NK-92 treated with Interleukin-12 subunit alpha and Interleukin-12 subunit beta, amount 100 ng/mL, for 24 hours (cell line): ENCODE data around the gene PSMD2.
A peak's percentile ranks its signal among the peaks of the same experiment; 100 is the strongest.
"Not testable (repeated sequence)": the region's sequence is repeated elsewhere in the genome, so short reads cannot be mapped to it uniquely, and the experiment has no call there.

Experiments used
- DNase-seq: peaks from one replicate; lab custom pipeline; 2025; lab: John Stamatoyannopoulos, UW

The PSMD2 gene

DNA sequence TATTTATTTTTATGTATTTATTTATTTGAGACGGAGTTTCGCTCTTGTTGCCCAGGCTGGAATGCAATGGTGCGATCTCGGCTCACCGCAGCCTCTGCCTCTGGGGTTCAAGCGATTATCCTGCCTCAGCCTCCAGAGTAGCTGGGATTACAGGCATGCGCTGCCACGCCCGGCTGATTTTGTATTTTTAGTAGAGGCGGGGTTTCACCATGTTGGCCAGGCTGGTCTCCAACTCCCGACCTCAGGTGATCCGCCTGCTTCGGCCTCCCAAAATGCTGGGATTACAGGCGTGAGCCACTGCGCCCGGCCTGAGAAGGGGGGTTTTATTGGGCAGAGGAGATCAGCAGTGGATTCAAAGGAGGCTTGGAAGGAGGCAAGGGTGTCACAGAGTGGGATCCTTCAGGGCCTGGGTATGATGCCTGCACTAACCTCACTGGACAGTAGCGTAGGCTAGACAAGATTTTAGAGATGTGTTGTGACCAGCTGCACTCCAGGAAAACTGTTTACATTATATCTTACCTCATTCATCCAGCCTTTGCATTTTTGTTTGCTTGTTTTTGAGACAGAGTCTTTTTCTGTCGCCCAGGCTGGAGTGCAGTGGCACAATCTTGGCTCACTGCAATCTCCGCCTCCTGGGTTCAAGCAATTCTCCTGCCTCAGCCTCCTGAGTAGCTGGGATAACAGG lies 40.6 kb downstream of the PSMD2 start:
- DNase-seq: not testable (repeated sequence)

DNA sequence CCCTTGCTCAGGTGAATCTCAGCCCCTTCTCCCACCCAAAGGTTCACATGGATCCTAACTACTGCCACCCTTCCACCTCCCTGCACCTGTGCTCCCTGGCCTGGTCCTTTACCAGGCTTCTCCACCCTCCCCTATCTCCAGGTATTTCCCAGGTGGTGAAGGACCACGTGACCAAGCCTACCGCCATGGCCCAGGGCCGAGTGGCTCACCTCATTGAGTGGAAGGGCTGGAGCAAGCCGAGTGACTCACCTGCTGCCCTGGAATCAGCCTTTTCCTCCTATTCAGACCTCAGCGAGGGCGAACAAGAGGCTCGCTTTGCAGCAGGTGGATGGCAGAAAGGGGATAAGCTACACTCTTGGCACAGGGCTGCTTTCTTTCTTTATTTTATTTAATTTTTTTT lies 42.9 kb downstream of the PSMD2 start:
- DNase-seq: no peak

DNA sequence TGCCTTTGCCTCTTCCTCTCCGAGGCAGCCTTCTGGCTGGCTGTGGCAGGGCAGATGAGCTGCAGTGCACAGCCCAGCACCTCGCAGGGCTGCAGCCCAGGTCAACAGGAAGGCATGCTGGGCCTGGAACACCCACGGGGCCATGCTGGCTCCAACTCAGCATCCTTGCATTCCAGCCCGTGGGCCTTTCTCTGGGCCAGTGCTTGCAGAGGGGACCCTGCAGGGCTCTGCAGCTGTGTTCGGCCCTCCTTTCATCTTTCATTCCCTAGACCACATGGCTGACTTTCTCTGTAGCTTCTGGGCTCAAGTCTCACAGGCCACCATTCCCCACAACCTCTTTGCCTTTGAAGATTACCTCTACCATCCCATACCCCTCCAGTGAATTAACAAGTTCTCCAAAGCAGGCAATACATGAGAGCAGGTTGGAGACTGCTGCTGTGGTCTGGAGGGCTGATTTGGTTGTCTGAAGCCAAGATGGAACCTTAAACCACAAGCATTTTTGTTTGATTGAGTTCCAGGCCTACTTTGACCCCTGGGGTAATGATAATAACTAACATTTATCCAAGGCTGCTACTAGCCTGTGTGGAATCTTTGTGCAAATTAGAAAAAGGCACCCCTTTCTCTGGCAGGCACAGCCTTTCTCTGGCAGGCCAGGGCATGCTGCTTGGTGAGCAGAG lies 44.3 kb downstream of the PSMD2 start:
- DNase-seq: no peak

DNA sequence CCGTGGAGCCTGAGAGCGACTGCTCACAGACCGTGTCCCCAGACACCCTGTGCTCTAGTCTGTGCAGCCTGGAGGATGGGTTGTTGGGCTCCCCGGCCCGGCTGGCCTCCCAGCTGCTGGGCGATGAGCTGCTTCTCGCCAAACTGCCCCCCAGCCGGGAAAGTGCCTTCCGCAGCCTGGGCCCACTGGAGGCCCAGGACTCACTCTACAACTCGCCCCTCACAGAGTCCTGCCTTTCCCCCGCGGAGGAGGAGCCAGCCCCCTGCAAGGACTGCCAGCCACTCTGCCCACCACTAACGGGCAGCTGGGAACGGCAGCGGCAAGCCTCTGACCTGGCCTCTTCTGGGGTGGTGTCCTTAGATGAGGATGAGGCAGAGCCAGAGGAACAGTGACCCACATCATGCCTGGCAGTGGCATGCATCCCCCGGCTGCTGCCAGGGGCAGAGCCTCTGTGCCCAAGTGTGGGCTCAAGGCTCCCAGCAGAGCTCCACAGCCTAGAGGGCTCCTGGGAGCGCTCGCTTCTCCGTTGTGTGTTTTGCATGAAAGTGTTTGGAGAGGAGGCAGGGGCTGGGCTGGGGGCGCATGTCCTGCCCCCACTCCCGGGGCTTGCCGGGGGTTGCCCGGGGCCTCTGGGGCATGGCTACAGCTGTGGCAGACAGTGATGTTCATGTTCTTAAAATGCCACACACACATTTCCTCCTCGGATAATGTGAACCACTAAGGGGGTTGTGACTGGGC lies 45.7 kb downstream of the PSMD2 start:
- no peak for DNase-seq

DNA sequence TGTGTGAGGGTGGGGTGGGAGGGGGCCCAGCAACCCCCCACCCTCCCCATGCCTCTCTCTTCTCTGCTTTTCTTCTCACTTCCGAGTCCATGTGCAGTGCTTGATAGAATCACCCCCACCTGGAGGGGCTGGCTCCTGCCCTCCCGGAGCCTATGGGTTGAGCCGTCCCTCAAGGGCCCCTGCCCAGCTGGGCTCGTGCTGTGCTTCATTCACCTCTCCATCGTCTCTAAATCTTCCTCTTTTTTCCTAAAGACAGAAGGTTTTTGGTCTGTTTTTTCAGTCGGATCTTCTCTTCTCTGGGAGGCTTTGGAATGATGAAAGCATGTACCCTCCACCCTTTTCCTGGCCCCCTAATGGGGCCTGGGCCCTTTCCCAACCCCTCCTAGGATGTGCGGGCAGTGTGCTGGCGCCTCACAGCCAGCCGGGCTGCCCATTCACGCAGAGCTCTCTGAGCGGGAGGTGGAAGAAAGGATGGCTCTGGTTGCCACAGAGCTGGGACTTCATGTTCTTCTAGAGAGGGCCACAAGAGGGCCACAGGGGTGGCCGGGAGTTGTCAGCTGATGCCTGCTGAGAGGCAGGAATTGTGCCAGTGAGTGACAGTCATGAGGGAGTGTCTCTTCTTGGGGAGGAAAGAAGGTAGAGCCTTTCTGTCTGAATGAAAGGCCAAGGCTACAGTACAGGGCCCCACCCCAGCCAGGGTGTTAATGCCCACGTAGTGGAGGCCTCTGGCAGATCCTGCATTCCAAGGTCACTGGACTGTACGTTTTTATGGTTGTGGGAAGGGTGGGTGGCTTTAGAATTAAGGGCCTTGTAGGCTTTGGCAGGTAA lies 46.5 kb downstream of the PSMD2 start:
- no peak for DNase-seq

DNA sequence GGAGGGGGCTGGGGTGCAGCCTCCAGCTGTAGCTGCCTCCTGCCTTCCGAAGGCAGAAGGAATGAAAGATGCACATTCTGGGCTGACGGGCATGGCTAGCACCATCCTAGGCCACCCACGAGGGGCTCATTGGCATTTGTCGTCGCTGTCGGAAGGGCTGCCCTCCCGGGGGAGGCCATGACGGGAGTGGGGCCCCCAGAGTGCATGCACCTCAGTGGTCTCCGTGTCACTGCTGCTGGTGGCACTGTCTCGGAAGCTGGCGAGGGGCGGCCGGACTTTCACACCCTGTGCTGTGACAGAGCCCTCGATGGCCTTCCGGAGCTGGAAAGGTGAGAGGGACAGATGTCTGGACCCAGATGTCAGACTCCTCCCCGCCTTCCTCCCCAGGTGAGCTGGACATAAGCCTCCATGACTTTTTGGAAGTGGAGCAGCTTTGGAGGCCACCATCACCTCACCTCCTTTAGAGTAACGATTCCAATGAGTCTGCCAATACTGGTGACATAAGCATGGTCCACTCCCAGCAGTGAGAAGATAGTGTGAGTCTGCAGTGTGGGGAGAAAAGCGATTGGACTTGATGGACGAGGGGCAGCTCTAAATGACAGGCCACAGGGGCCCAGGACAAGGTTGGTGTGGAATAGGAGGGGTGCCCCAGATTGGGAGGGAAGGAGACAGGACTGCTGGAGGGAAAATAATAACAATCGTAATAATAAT lies 47.6 kb downstream of the PSMD2 start:
- DNase-seq: no peak

DNA sequence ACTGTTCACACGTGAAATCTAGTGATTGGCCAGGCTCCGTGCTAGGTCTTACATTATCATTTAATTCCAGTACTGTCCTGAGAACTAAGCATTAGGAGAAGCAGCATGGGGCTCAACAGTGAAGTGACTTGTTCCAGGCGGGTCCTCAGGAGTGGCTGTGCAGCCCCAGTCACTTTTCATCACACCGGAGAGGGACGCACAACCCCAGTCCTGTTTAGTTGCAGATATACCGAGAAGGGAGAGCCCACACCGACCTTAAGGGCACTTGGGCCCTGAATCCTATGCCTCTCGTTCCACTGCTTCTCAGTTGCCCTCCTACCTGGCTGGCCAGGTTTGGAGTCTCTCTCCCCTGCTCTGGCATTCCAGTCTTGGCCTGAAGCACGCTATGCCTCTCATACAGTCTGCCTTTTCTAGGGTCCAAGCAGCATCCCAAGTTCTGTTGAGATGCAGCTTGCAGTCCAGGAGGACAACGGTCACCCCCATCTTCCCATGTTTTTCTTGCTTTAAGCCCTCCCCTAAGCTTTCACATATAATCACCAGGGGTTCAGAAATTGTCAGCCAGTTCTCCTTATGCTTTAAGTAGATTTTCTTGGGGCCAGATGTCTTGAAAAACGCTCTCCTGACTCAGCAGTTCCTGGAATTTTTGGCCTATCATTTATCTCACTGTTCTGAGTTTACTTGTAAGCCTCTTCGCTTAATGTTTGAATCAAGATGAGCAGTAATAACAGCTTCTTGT lies 48.4 kb downstream of the PSMD2 start:
- DNase-seq: no peak

DNA sequence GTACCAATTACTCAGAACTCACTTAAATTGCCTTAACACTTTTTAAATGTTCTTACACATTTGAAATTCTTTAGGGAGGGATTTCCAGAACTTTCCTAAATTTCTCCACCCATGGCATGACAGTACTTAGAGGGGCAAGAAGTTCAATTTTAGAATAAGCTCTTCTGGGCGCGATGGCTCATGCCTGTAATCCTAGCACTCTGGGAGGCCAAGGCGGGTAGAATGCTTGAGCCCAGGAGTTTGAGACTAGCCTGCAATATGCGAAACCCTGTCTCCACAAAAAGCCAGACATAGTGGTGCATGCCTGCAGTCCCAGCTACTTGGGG lies 49.0 kb downstream of the PSMD2 start:
- no peak for DNase-seq

DNA sequence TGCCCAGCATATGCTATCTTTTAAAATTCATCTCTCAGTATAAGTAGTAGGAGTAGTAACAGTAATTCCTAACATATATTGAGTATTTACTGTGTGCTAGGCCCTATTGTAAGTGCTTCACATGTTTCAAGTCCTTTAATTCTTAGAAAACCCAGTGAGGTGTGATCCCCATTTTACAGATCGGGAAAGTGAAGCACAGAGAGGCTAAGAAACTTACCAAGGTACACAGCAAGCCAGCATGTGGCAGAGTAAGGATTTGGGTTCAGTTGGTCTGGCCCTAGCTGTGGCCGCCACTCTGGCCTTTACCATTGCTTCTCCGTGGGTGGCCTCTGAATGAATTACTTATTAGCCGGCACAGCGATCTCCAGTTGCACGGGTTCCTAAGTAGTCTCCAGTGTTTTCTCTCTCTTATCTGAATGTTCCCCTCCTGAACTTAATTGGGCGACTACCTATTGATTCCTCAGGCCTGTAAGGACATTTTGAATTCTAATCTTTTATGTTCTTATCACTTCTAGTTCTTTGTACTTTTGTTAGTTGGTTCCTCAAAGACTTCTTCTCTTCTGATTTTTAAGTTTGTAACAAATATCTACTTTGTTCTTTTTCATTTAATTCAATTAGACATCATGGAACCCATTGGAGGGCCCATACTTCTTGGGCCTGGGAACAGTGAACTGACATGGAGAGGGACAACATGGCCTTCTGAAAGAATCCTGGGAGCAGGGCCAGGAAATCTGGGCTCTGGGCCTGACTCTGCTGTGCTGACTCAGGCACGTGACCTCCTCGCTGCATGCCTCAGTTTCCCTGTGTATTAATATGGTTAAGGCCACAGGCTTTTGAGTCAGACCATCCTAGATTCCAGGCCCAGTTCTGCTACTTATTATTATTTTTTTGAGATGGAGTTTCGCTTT lies 50.8 kb downstream of the PSMD2 start:
- DNase-seq: no peak

DNA sequence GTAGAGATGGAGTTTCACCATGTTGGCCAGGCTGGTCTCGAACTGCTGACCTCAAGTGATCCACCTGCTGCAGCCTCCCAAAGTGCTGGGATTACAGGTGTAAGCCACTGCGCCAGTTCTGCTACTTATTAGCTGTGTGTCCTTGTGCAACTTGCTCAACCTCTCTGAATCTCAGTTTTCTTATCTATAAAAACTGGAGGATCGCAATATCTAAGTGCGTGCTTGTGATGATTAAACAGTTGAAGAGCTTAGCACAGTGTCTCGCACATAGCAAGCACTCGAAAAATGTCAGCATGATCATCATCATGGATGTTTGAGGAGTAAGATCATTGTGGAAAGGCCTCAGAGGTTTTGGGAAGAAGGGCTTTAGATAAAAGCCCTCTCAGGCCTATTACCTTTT lies 51.6 kb downstream of the PSMD2 start:
- no peak for DNase-seq

DNA sequence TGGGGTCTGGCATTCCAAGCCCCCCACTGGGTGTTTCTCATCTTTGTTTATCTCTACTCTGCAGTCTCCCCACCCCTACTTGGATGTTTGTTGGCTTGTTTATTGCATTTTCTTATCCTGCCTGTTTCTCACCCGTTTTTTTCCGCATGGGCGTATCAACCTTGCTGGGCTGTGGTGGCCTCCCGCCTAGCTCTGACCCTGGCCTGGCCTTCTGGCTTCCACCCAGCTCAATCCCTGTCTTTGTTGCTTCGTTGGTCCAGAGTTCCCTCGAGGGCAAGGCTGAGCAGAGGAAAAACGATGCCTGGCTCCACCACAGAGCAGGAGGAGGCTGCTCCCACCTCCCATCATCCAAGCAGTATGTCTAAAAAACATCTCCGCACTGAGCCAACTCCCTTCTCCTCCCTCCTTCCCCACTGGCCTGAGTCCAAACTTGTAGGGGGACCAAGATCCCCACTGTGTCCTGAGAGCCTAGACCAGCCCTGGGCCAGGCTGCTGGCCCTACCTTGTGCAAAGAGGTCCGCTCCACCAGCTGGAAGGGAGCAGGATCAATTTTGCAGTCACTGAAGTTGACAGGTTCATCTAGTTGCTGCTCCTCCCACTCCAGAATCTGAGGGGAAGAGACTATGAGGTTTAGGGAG lies 52.6 kb downstream of the PSMD2 start:
- DNase-seq: no peak

DNA sequence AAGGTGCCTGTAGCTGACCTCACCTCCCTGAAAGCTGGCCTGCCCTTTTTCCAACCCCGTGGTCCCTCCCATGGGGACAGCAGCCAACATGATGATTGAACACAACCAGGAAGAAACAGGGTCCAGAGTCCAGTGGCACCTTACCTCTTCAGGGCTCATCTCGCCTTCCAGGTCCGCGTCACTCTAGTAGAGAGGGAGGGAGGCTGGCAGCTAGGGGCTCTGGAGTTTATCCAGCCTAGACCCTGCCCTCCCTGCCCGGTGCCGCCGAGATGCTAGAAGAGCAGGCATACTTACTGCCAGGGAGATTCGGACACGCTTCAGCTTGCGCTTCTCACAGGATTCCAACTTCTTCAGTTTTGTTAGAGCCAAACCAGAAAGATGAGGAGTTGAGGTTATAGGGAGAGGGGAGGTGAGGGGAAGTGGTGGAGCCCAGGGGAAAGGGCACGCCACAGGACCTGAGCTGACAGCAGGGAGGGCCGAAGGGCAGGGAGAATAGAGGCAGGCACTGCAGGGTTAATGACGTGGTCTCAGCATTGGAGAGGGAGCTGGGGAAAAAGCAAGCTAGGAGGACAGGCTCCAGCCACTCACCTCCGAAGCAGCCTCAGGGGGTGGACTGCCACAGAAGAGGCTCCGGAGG lies 53.2 kb downstream of the PSMD2 start:
- no peak for DNase-seq

DNA sequence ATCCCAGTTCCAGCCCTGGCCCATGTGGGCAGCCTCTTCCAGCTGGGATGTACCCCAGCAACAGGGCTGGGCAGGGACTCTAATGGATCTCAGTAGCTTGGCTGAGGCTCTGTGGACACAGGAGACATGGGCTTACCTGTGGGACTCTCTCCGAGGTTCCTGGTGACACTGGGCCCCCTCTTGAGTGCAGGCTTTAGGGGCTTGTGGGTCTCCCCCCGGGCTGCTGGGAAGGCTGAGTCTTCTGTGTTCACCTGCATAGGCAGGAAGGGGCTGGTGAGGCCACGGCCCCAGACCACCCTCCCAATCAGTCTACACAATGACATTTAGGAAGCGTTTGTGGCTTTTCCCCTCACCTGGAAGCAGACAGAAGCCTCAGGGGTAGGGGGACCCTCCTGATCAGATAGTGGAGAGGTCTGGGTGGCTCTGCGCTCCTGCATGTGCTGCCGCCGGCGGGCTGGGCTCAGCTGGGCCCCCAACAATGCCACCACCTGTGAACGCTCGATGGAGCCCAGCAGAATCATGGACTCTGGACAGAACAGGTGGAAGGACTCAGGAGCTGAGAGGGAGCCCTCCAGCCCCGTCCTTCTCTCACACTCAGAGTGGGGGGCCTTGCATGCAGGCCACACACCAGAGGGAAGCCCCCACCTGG lies 54.0 kb downstream of the PSMD2 start:
- DNase-seq: no peak

DNA sequence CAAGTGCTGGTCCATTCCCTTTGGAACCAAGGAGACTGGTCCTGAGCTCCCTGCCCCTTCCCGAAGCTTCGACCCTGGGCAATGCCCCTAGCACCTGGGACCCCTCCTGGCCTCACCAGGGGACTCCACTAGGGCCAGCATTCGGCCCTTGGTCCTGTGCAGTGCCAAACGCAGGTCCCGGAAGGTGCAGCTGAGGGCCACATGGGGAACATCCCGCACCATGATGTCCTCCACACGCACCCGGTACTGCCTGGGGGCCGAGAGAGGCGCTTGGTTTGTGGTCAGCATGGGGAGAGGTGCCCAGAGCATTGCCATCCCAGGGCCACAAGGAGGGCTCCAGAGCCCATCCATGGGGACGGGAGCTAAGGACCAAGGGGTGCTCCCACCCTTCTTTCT lies 54.5 kb downstream of the PSMD2 start:
- no peak for DNase-seq

DNA sequence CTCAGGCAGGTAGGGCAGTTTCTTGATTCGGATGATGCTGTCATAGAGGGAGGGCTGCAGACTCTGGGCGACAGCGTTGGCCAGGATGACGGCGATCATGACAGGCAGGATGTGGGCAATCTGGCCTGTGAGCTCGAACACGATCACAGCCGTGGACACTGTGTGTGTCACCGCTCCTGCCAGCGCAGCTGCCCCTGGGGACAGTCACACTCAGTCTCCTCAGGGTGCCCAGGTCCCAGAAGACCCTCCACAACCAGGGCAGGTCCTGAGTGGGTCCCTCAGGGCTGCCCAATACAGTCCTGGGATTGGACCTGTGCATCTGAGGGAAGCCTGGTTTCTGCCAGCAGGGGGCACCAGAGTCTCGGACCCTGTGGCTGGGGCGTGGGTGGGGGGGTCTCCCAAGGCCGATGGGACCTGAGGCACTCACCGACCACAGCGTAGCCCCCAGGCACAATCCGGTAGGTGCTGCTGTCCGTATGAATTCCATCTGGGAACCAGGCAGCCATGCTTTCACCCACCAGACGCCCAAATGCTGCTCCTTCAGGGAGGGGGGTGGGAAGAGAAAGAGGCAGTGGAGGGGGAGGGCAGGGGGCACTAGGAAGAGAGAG lies 55.2 kb downstream of the PSMD2 start:
- peak; percentile 23 for DNase-seq

DNA sequence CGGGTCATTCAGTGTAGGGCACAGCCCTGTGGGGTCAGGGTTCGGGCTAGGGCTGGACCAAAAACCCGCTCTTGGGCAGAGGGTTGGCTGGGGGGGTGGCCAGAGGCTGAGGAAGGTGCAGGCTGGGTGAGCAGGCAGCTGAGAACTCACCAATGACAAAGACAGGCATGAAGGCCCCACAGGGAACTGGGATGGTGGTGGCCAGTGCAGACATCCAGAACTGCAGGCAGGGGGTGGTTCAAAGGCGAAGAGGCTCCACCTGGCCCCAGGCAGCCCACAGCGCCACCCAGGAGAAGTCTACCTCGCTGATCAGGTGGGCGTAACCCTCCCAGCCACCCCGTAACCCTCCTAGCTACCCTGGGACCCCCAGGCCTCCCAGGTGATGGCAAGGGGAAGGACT lies 55.7 kb downstream of the PSMD2 start:
- no peak for DNase-seq

DNA sequence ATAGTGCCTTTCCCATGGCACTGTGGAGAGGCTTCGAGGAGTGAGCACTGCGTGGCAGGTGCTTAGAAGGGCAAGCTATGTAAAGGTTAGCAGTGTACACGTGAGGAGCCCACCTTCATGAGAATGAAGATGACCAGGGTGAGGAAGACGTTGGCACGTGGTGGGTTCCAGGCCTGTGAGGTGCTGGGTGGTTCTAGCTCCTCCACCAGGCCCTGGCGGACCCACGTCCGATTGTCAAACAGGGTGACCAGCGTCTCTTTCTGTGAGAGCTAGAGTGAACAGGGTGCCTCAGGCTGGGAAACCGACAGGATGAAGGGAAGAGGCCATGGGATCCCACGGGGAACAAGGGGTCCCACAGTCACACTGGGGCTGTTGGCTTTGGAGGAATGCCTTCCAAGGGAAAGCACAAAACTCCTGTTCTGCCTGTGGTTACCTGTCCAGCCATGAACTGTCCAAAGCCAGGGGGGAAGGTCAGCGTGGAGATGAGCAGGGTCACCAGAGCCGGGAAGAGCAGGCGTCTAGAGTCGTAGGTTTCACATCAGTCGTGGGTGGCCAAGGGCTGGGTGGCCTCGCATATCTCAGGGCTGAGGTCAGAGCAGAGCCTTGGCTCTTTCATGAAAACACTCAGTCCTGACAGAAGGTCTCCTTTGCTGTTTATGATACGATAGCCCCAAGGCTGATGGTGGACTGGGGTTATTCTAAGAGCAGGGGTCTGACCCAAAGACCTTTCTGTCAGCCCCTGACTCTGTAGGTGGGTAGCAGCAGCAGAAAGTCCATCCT lies 56.4 kb downstream of the PSMD2 start:
- DNase-seq: no peak
